Liver (tissue), 9 donors: ENCODE results near the gene CACNB1. TPM values are rescaled to one million over a fixed set of nuclear protein-coding genes. Genes with fewer than 3 reads are reported as not detected.

Experiments used
- DNase-seq: peaks from one replicate; pipeline ENCODE4 v3.0.0-alpha.2; 2017; ENCODE audit warnings: low spot score
- H3K27ac ChIP-seq, 2 donors: one replicate each; pipeline ENCODE4 v1.7.0; 2013; ENCODE audit warnings: inconsistent platforms in 2 of 2, low read length in 2 of 2, control low read depth in 1 of 2, low read depth in 1 of 2, mild to moderate bottlenecking in 1 of 2
- H3K27me3 ChIP-seq, 4 donors: one replicate each; pipeline versions ENCODE4 v1.6.1 to v1.7.0; 2013; ENCODE audit warnings: low read length in 3 of 4, inconsistent platforms in 1 of 4, mild to moderate bottlenecking in 1 of 4, moderate library complexity in 1 of 4; ENCODE audit not compliant: control insufficient read depth in 4 of 4, insufficient read depth in 4 of 4
- H3K36me3 ChIP-seq, 4 donors: one replicate each; pipeline versions ENCODE4 v1.6.1 to v1.7.0; 2013; ENCODE audit warnings: low read length in 3 of 4, mild to moderate bottlenecking in 3 of 4, low read depth in 1 of 4, moderate library complexity in 1 of 4; ENCODE audit not compliant: control insufficient read depth in 4 of 4, insufficient read depth in 3 of 4
- H3K4me1 ChIP-seq, 4 donors: one replicate each; pipeline versions ENCODE4 v1.6.1 to v1.7.0; 2013; ENCODE audit warnings: low read length in 3 of 4, mild to moderate bottlenecking in 3 of 4, moderate library complexity in 1 of 4; ENCODE audit not compliant: control insufficient read depth in 4 of 4, insufficient read depth in 4 of 4
- H3K4me3 ChIP-seq, 3 donors: one replicate each; pipeline versions ENCODE4 v1.6.1 to v1.7.0; 2013; ENCODE audit warnings: low read length in 3 of 3, control low read depth in 1 of 3, low read depth in 1 of 3, mild to moderate bottlenecking in 1 of 3
- H3K9ac ChIP-seq, 2 donors: one replicate each; pipeline ENCODE4 v1.7.0; 2013; ENCODE audit warnings: low read length in 2 of 2, mild to moderate bottlenecking in 2 of 2, moderate library complexity in 2 of 2, control low read depth in 1 of 2, low read depth in 1 of 2
- H3K9me3 ChIP-seq, 4 donors: one replicate each; pipeline versions ENCODE4 v1.6.1 to v1.7.0; 2013; ENCODE audit warnings: low read length in 3 of 4; ENCODE audit not compliant: control insufficient read depth in 4 of 4
- ATF3 ChIP-seq: IDR thresholded peaks from 2 replicates; pipeline ENCODE4 v1.6.1; 2016; ENCODE audit warnings: antibody characterized with exemption
- CTCF ChIP-seq: fragments of 150-350 bp; IDR thresholded peaks from 2 replicates; pipeline ENCODE4 v1.5.1; 2017; ENCODE audit warnings: improper control_type of control experiment, low read depth, low read length; ENCODE audit not compliant: missing input control
- EGR1 ChIP-seq, 2 donors: IDR thresholded peaks; 2 replicates each; pipeline ENCODE4 v1.6.1; 2016 to 2018; ENCODE audit warnings: antibody characterized with exemption in 2 of 2, low read depth in 2 of 2
- GABPA ChIP-seq, 2 donors: IDR thresholded peaks in 1 of 2; conservative IDR thresholded peaks in 1 of 2; 2 replicates each; pipeline ENCODE4 v1.6.1; 2016; ENCODE audit warnings: antibody characterized with exemption in 2 of 2, mild to moderate bottlenecking in 1 of 2, moderate library complexity in 1 of 2
- HNF4A ChIP-seq, 2 donors: conservative IDR thresholded peaks; 2 replicates each; pipeline ENCODE4 v1.6.1; 2016; ENCODE audit warnings: antibody characterized with exemption in 2 of 2, mild to moderate bottlenecking in 2 of 2
- HNF4G ChIP-seq: IDR thresholded peaks from 2 replicates; pipeline ENCODE4 v1.6.1; 2016; ENCODE audit warnings: antibody characterized with exemption
- JUND ChIP-seq, 2 donors: IDR thresholded peaks; 2 replicates each; pipeline ENCODE4 v1.6.1; 2016; ENCODE audit warnings: antibody characterized with exemption in 2 of 2
- MAX ChIP-seq: IDR thresholded peaks from 2 replicates; pipeline ENCODE4 v1.6.1; 2016; ENCODE audit warnings: antibody characterized with exemption
- NR2F2 ChIP-seq: IDR thresholded peaks from 2 replicates; pipeline ENCODE4 v1.6.1; 2016; ENCODE audit warnings: antibody characterized with exemption
- RAD21 ChIP-seq, 2 donors: IDR thresholded peaks; 2 replicates each; pipeline ENCODE4 v1.6.1; 2016; ENCODE audit warnings: antibody characterized with exemption in 2 of 2, mild to moderate bottlenecking in 2 of 2
- RXRA ChIP-seq, 2 donors: IDR thresholded peaks; 2 replicates each; pipeline ENCODE4 v1.6.1; 2017 to 2018; ENCODE audit warnings: antibody characterized with exemption in 2 of 2, mild to moderate bottlenecking in 1 of 2
- SP1 ChIP-seq: IDR thresholded peaks from 2 replicates; pipeline ENCODE4 v1.6.1; 2018; ENCODE audit warnings: antibody characterized with exemption, mild to moderate bottlenecking
- TAF1 ChIP-seq: conservative IDR thresholded peaks from 2 replicates; pipeline ENCODE4 v1.6.1; 2016; ENCODE audit warnings: antibody characterized with exemption, mild to moderate bottlenecking
- YY1 ChIP-seq: IDR thresholded peaks from 2 replicates; pipeline ENCODE4 v1.6.1; 2016; ENCODE audit warnings: antibody characterized with exemption, mild to moderate bottlenecking
- WGBS: extraction: QIAGEN DNeasy Blood & Tissue Kit; methylation state at CpG from one replicate; pipeline ENCODE4 v1.1.7; 2013; 5-methylcytosine and 5-hydroxymethylcytosine counted together
- polyA plus RNA-seq, 2 donors: library from polyadenylated mRNA; stranded (reverse) in 1 of 2; unstranded in 1 of 2; fragments of 200-250 nt in 1 of 2; fragments of >200 nt in 1 of 2; fragmentation: Nextera tagmentation in 1 of 2; extraction: Ambion mirVana in 1 of 2; gene quantifications; one replicate each; pipeline versions ENCODE4 v1.2.1 to v1.2.3, GENCODE V29; 2013 to 2015
- total RNA-seq, 2 donors: library from RNA; depleted of rRNA; stranded (reverse); fragments of >200 nt; gene quantifications; one replicate each; pipeline ENCODE4 v1.2.3, GENCODE V29; 2014
- TF ChIP-seq, protein P1 (sequence below): IDR thresholded peaks from 2 replicates; pipeline ENCODE4 v1.6.1; 2016; ENCODE audit warnings: antibody characterized with exemption, mild to moderate bottlenecking
- donor health status: healthy.
- donor health status: healthy.
- donor health status: healthy.
- donor health status: healthy.
- donor health status: healthy.

The CACNB1 gene
- total and polyA plus RNA-seq, 4 donors = 0.05 to 1.3 (median 0.26) TPM

GRCh38 chr17:39231091-39231561 lies 33.7 kb upstream of the CACNB1 start:
- Histone ChIP-seq H3K36me3 (no peaks in the 10 kb centered on the region), H3K4me1 (peaks cover 0 to 7% (median 3%) of the 10 kb centered on the region in 4 donors), H3K4me3 (no peak overlapping the region), H3K9ac (no peak overlapping the region), H3K27me3 (peaks cover 0 to 8% (median 6%) of the 10 kb centered on the region in 4 donors), H3K27ac (no peak overlapping the region), H3K9me3 (no peaks in the 10 kb centered on the region)
- 61% methylated on average over 10 of the region's 10 CpGs for WGBS
- TF ChIP-seq, protein P1, sequence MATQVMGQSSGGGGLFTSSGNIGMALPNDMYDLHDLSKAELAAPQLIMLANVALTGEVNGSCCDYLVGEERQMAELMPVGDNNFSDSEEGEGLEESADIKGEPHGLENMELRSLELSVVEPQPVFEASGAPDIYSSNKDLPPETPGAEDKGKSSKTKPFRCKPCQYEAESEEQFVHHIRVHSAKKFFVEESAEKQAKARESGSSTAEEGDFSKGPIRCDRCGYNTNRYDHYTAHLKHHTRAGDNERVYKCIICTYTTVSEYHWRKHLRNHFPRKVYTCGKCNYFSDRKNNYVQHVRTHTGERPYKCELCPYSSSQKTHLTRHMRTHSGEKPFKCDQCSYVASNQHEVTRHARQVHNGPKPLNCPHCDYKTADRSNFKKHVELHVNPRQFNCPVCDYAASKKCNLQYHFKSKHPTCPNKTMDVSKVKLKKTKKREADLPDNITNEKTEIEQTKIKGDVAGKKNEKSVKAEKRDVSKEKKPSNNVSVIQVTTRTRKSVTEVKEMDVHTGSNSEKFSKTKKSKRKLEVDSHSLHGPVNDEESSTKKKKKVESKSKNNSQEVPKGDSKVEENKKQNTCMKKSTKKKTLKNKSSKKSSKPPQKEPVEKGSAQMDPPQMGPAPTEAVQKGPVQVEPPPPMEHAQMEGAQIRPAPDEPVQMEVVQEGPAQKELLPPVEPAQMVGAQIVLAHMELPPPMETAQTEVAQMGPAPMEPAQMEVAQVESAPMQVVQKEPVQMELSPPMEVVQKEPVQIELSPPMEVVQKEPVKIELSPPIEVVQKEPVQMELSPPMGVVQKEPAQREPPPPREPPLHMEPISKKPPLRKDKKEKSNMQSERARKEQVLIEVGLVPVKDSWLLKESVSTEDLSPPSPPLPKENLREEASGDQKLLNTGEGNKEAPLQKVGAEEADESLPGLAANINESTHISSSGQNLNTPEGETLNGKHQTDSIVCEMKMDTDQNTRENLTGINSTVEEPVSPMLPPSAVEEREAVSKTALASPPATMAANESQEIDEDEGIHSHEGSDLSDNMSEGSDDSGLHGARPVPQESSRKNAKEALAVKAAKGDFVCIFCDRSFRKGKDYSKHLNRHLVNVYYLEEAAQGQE = no peak
- TF ChIP-seq EGR1 (IDR thresholded peaks at IDR 0.05; ENCODE audit: low read depth in 2 of 2) (no peak), CTCF (no peak), MAX (no peak), NR2F2 (no peak), YY1 (no peak), GABPA (IDR thresholded peaks at IDR 0.05 in 1 of 2, conservative IDR thresholded peaks at IDR 0.05 in 1 of 2) (no peak), TAF1 (no peak), ATF3 (no peak), HNF4A (conservative IDR thresholded peaks at IDR 0.05) (no peak), RAD21 (IDR thresholded peaks at IDR 0.05) (no peak), RXRA (IDR thresholded peaks at IDR 0.05) (no peak), SP1 (no peak), JUND (IDR thresholded peaks at IDR 0.05) (no peak), HNF4G (no peak)
- DNase-seq = no peak

DNA sequence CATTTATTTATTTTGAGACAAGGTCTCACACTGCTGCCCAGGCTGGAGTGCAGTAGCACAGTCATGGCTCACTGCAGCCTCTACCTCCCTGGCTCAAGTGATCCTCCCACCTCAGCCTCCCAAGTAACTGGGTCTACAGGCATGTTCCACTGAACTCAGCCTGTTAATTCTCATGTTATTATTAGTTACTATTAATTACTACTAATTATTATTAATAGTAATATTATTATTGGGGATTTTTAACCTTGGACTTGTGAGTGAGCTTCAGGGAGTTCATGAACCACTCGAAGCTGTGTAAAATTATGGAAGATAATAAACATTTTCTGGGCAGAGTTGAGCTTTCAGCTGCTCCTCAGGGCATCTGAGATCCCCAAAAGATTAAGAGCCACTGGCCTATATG lies 32.9 kb upstream of the CACNB1 start:
- no peak for DNase-seq
- Histone ChIP-seq H3K9ac (no peak overlapping the region), H3K27ac (no peak overlapping the region), H3K9me3 (no peaks in the 10 kb centered on the region), H3K4me3 (no peak overlapping the region), H3K36me3 (no peaks in the 10 kb centered on the region), H3K4me1 (peaks cover 0 to 12% (median 3%) of the 10 kb centered on the region in 4 donors), H3K27me3 (peaks cover 3 to 10% (median 7%) of the 10 kb centered on the region in 4 donors)
- TF ChIP-seq HNF4A (conservative IDR thresholded peaks at IDR 0.05) (no peak), EGR1 (IDR thresholded peaks at IDR 0.05; ENCODE audit: low read depth in 2 of 2) (no peak), YY1 (no peak)
- 71% methylated on average over 1 of the region's 1 CpG for WGBS
